H9 (cell line): ENCODE results near the gene MX2. TPM values are rescaled to one million over a fixed set of nuclear protein-coding genes. Genes with fewer than 3 reads are reported as not detected.

Experiments used
- DNase-seq: peaks from one replicate; pipeline ENCODE4 v3.0.0-alpha.2; 2017
- H2AFZ ChIP-seq: one replicate; pipeline ENCODE4 v1.6.1; 2013; ENCODE audit warnings: mild to moderate bottlenecking, low read length, control low read depth, moderate library complexity
- H2AK5ac ChIP-seq: 2 replicates; pipeline ENCODE4 v1.6.1; 2013; ENCODE audit warnings: low read length, control low read depth, mixed read lengths; ENCODE audit not compliant: insufficient read length
- H2BK120ac ChIP-seq: one replicate; pipeline ENCODE4 v1.6.1; 2013; ENCODE audit warnings: low read depth, mild to moderate bottlenecking, low read length, control low read depth, inconsistent platforms; ENCODE audit not compliant: poor library complexity, severe bottlenecking
- H2BK12ac ChIP-seq: 2 replicates; pipeline ENCODE4 v1.6.1; 2013; ENCODE audit warnings: low read length, control low read depth, mixed read lengths, low read depth; ENCODE audit not compliant: insufficient read length
- H2BK15ac ChIP-seq: 2 replicates; pipeline ENCODE4 v1.6.1; 2013; ENCODE audit warnings: low read depth, low read length, control low read depth
- H2BK20ac ChIP-seq: one replicate; pipeline ENCODE4 v1.6.1; 2013; ENCODE audit warnings: low read depth, mild to moderate bottlenecking, low read length, control low read depth, inconsistent platforms; ENCODE audit not compliant: poor library complexity, severe bottlenecking
- H2BK5ac ChIP-seq: 2 replicates; pipeline ENCODE4 v1.6.1; 2013; ENCODE audit warnings: low read length, control low read depth, mixed read lengths; ENCODE audit not compliant: insufficient read length
- H3K14ac ChIP-seq: 2 replicates; pipeline ENCODE4 v1.6.1; 2013; ENCODE audit warnings: low read length, control low read depth; ENCODE audit not compliant: insufficient read depth
- H3K18ac ChIP-seq: 2 replicates; pipeline ENCODE4 v1.6.1; 2013; ENCODE audit warnings: low read depth, mild to moderate bottlenecking, mixed read lengths, low read length, control low read depth; ENCODE audit not compliant: insufficient read length
- H3K23ac ChIP-seq: 2 replicates; pipeline ENCODE4 v1.6.1; 2013; ENCODE audit warnings: low read length, control low read depth, mixed read lengths, low read depth; ENCODE audit not compliant: insufficient read length
- H3K23me2 ChIP-seq: 2 replicates; pipeline ENCODE4 v1.6.1; 2013; ENCODE audit warnings: low read depth, mild to moderate bottlenecking, mixed read lengths, low read length, control low read depth; ENCODE audit not compliant: insufficient read length, poor library complexity, severe bottlenecking
- H3K27ac ChIP-seq: 2 replicates; pipeline ENCODE4 v1.5.1; 2013; ENCODE audit warnings: low read length, control low read depth, mixed read lengths, low read depth; ENCODE audit not compliant: insufficient read length
- H3K27me3 ChIP-seq: 2 replicates; pipeline ENCODE4 v1.6.1; 2013; ENCODE audit warnings: low read length, control low read depth, inconsistent platforms; ENCODE audit not compliant: insufficient read depth
- H3K4ac ChIP-seq: 2 replicates; pipeline ENCODE4 v1.6.1; 2013; ENCODE audit warnings: low read depth, mild to moderate bottlenecking, control low read depth, inconsistent platforms, low read length, moderate library complexity
- H3K4me1 ChIP-seq: 2 replicates; pipeline ENCODE4 v1.6.1; 2013; ENCODE audit warnings: low read length, control low read depth, inconsistent platforms; ENCODE audit not compliant: insufficient read depth
- H3K4me2 ChIP-seq: 2 replicates; pipeline ENCODE4 v1.6.1; 2013; ENCODE audit warnings: low read length, control low read depth, mixed read lengths; ENCODE audit not compliant: insufficient read length, insufficient read depth
- H3K56ac ChIP-seq: 2 replicates; pipeline ENCODE4 v1.6.1; 2013; ENCODE audit warnings: low read depth, mild to moderate bottlenecking, mixed read lengths, low read length, control low read depth; ENCODE audit not compliant: insufficient read length
- H3K79me1 ChIP-seq: 2 replicates; pipeline ENCODE4 v1.6.1; 2013; ENCODE audit warnings: low read depth, mild to moderate bottlenecking, moderate library complexity, low read length, control low read depth, inconsistent platforms; ENCODE audit not compliant: insufficient read depth, poor library complexity, severe bottlenecking
- H3K79me2 ChIP-seq: 2 replicates; pipeline ENCODE4 v1.6.1; 2013; ENCODE audit warnings: low read length, control low read depth, inconsistent platforms; ENCODE audit not compliant: insufficient read depth
- H3K9ac ChIP-seq: 2 replicates; pipeline ENCODE4 v1.6.1; 2013; ENCODE audit warnings: low read length, control low read depth, mixed read lengths; ENCODE audit not compliant: insufficient read length; ENCODE audit errors: extremely low read depth
- H3K9me3 ChIP-seq: one replicate; pipeline ENCODE4 v1.6.1; 2013; ENCODE audit warnings: low read depth, low read length, inconsistent platforms; ENCODE audit not compliant: control insufficient read depth
- H3T11ph ChIP-seq: one replicate; pipeline ENCODE4 v1.6.1; 2013; ENCODE audit warnings: mild to moderate bottlenecking, low read length, control low read depth, inconsistent platforms
- H4K20me1 ChIP-seq: one replicate; pipeline ENCODE4 v1.6.1; 2013; ENCODE audit not compliant: control insufficient read depth, insufficient read length, insufficient read depth
- H4K5ac ChIP-seq: 2 replicates; pipeline ENCODE4 v1.6.1; 2013; ENCODE audit warnings: low read depth, mild to moderate bottlenecking, mixed read lengths, low read length, control low read depth; ENCODE audit not compliant: insufficient read length
- H4K8ac ChIP-seq: replicated peaks from 2 replicates; pipeline ENCODE4 v1.6.1; 2013; ENCODE audit warnings: low read length, control low read depth, mixed read lengths, low read depth; ENCODE audit not compliant: insufficient read length
- H4K91ac ChIP-seq: 2 replicates; pipeline ENCODE4 v1.6.1; 2013; ENCODE audit warnings: low read depth, mild to moderate bottlenecking, moderate library complexity, mixed read lengths, low read length, control low read depth; ENCODE audit not compliant: insufficient read length
- H3K27ac Mint-ChIP-seq, 3 experiments: 2 replicates in 2 of 3; 3 replicates in 1 of 3; pipeline ENCODE4 v1.8.0; 2020 to 2021; ENCODE audit warnings: mixed read lengths in 3 of 3, mild to moderate bottlenecking in 1 of 3, moderate library complexity in 1 of 3
- H3K27me3 Mint-ChIP-seq: 2 replicates; pipeline ENCODE4 v1.8.0; 2021; ENCODE audit warnings: low read depth, mild to moderate bottlenecking, moderate library complexity, mixed read lengths
- H3K36me3 Mint-ChIP-seq, 3 experiments: 2 replicates in 2 of 3; 3 replicates in 1 of 3; pipeline ENCODE4 v1.8.0; 2020 to 2021; ENCODE audit warnings: low read depth in 3 of 3, mixed read lengths in 3 of 3; ENCODE audit not compliant: insufficient read depth in 1 of 3
- H3K4me1 Mint-ChIP-seq, 2 experiments: 2 replicates each; pipeline ENCODE4 v1.8.0; 2020; ENCODE audit warnings: mixed read lengths in 2 of 2
- H3K4me3 Mint-ChIP-seq, 2 experiments: 2 replicates in 1 of 2; 3 replicates in 1 of 2; pipeline ENCODE4 v1.8.0; 2020 to 2021; ENCODE audit warnings: mild to moderate bottlenecking in 2 of 2, mixed read lengths in 2 of 2, moderate library complexity in 1 of 2
- H3K9me3 Mint-ChIP-seq, 2 experiments: 2 replicates in 1 of 2; 3 replicates in 1 of 2; pipeline ENCODE4 v1.8.0; 2020; ENCODE audit warnings: mild to moderate bottlenecking in 2 of 2, mixed read lengths in 2 of 2, moderate library complexity in 1 of 2
- CTCF ChIP-seq: fragments of 200-600 bp; sonication (generic); conservative IDR thresholded peaks from 3 replicates; pipeline ENCODE4 v1.8.0; 2021; ENCODE audit warnings: antibody characterized with exemption, mild to moderate bottlenecking
- WGBS: extraction: QIAGEN DNeasy Blood & Tissue Kit; methylation state at CpG from one replicate; pipeline ENCODE4 v1.1.7; 2013; ENCODE audit warnings: missing lambda C conversion rate, low lambda C conversion rate, mixed read lengths; ENCODE audit not compliant: insufficient read length; ENCODE audit errors: extremely low coverage; 5-methylcytosine and 5-hydroxymethylcytosine counted together
- total RNA-seq: library from RNA; stranded (reverse); gene quantifications from 2 replicates; pipeline ENCODE4 v1.2.1, GENCODE V29; 2021

Gene MX2
- total RNA-seq, 1 experiment from 2014 or later, result 1.8 TPM

DNA sequence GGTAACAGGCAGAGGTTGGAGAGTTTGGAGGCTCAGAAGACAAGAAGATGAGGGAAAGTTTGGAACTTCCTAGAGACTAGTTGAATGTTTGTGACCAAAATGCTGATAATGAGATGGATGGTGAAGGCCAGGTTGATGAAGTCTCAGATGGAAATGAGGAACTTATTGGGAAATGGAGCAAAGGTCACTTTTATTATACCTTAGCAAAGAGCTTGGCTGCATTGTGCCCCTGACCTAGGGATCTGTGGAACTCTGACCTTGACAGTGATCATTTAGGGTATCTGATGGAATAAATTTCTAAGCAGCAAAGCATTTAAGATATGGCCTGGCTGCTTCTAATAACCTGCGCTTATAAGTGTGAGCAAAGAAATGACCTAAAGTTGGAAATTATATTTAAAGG lies 28.1 kb upstream of the MX2 start:
- Mint-ChIP-seq H3K4me3 (no peak overlapping the region), H3K36me3 (peaks cover 17 to 33% (median 30%) of the 10 kb centered on the region in 3 experiments), H3K9me3 (peaks cover 22 to 46% of the 10 kb centered on the region in 2 experiments), H3K27me3 (peaks cover 3% of the 10 kb centered on the region), H3K4me1 (peaks cover 3 to 14% of the 10 kb centered on the region in 2 experiments; a peak in 3 of 4 replicates), H3K27ac (no peak overlapping the region)
- H2BK15ac ChIP-seq, result no peak overlapping the region
- H3K23ac ChIP-seq, result no peak overlapping the region
- no peaks in the 10 kb centered on the region for H3K27me3 ChIP-seq
- H2AK5ac ChIP-seq, result no peak overlapping the region
- H3K9me3 ChIP-seq, result peaks cover 17% of the 10 kb centered on the region
- no peak overlapping the region for H2BK12ac ChIP-seq
- H3K9ac ChIP-seq, result no peak overlapping the region
- H3K14ac ChIP-seq, result no peak overlapping the region
- H2BK120ac ChIP-seq, result no peak overlapping the region
- no peak overlapping the region for H4K91ac ChIP-seq
- no peak overlapping the region for H3T11ph ChIP-seq
- no peak overlapping the region for H2BK5ac ChIP-seq
- no peak overlapping the region for H4K5ac ChIP-seq
- H3K4ac ChIP-seq, result no peak overlapping the region
- no peak overlapping the region for H4K8ac ChIP-seq
- H2AFZ ChIP-seq, result no peak overlapping the region
- H3K18ac ChIP-seq, result no peak overlapping the region
- H3K79me1 ChIP-seq, result no peaks in the 10 kb centered on the region
- H3K27ac ChIP-seq, result no peak overlapping the region
- no peaks in the 10 kb centered on the region for H3K23me2 ChIP-seq
- no peaks in the 10 kb centered on the region for H3K79me2 ChIP-seq
- WGBS, result no CpG with 5 or more reads among the region's 1 CpG
- H3K56ac ChIP-seq, result no peak overlapping the region
- H3K4me1 ChIP-seq, result peaks cover 3% of the 10 kb centered on the region; the same call in 1 of the 2 replicates
- H4K20me1 ChIP-seq, result no peaks in the 10 kb centered on the region
- H3K4me2 ChIP-seq, result no peak overlapping the region
- no peak overlapping the region for H2BK20ac ChIP-seq
- DNase-seq, result no peak
- TF ChIP-seq CTCF, result no peak
